GM18867 (cell line): Measurements from ENCODE around the gene GET4.
"Not testable (repeated sequence)": the region's sequence is repeated elsewhere in the genome, so short reads cannot be mapped to it uniquely, and the experiment has no call there.

ENCODE experiments used
- ATAC-seq: cut with Tn5 transposase; IDR thresholded peaks from one replicate; pipeline ENCODE4 v1.9.1; 2021; ENCODE audit warnings: mild to moderate bottlenecking, moderate library complexity; ENCODE audit not compliant: unreplicated experiment

The GET4 gene

DNA sequence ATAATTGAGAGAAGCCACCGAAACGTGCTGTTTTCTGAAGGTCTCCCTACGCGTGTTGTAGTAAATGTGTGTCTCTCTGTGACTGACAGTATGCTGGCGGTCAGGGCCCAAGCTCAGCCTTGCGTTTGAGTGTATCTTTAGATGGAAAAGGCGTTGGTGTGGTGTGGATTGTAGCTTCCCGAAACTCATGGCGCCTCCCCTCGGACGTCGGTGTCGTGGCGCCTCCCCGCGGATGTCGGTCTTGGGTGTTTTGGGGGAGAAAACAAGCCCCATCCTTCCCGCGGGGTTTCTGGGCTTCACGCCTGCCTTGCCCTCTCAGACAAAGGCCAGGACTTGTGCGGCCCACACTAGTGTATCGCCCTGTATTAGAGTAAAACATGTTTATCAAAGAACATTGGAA, 31.3 kb upstream of the GET4 start:
- ATAC-seq = no peak

GRCh38 chr7:845731-846130, 30.6 kb upstream of the GET4 start:
- no peak for ATAC-seq

DNA sequence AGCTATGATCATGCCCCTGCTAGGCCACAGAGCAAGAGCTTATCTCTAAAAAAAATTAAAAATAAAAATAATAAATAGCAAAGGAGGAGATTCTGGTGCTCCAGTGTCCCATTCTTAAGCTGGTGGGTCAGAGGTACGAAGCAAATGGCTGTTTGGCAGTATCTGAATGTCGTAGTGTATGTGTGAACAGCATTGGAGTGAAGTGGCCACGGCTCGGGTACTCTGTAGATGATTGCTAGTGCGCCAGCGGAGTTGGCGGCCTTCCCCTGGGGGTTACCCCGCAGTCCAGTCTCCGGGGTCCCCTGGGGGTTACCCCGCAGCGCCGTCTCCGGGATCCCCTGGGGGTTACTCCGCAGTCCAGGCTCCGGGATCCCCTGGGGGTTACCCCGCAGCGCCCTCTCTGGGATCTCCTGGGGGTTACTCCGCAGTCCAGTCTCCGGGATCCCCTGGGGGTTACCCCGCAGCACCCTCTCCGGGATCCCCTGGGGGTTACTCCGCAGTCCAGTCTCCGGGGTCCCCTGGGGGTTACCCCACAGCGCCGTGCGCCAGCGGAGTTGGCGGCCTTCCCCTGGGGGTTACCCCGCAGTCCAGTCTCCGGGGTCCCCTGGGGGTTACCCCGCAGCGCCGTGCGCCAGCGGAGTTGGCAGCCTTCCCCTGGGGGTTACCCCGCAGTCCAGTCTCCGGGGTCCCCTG, 29.2 kb upstream of the GET4 start:
- ATAC-seq = not testable (repeated sequence)

GRCh38 chr7:847728-848127, 28.6 kb upstream of the GET4 start:
- not testable (repeated sequence) for ATAC-seq

DNA sequence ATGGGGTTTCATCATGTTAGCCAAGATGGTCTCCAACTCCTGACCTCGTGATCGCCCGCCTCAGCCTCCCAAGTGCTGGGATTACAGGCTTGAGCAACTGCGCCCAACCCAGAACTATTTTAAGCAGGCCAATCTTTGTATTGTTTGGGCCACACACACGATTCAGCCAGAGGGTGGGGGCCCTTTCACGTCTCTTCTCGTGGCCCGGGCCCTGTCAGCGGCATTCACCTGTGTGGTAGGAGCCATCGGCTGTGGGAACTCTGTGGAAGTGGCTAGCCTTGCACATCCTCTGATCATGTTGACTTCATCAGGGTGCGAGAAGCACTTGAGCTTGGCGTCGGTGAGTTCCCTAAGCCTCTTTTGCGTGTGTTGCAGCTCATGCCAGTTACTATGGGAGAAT, 27.2 kb upstream of the GET4 start:
- ATAC-seq = no peak

DNA sequence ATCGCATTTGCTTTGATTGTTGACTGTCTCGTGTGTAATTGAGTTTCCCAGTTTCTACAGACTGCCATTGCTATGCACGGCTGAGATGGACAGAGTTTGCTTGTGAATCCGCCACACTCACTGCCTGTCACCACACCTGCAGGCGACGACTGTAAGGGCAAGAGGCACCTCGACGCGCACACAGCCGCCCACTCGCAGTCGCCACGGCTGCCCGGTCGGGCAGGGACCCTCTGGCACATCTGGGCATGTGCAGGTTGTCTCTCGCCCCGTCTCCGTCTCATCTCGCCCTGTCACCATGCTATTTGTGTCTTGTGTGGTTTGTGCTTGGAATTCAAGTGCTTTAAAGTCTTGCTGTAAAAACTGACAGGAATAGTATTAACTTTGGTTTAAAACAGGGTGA, 26.6 kb upstream of the GET4 start:
- no peak for ATAC-seq

DNA sequence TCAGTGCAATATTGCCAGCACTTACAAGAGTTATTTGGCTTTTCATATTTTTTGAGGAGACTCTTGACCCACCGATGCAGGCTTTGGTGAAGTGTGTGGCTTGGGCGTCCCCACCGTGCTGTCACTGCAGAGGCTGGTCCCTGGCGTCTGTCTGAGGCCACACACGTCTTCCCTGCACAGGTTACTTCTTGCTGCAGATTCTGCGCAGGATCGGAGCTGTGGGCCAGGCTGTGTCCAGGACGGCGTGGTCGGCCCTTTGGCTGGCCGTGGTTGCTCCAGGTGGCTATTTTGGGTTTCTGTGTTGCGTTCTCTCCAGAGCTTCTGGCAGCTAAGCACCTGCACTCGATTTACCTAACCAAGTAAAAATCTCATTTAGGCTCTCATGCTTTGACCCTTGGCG, 25.1 kb upstream of the GET4 start:
- no peak for ATAC-seq

DNA sequence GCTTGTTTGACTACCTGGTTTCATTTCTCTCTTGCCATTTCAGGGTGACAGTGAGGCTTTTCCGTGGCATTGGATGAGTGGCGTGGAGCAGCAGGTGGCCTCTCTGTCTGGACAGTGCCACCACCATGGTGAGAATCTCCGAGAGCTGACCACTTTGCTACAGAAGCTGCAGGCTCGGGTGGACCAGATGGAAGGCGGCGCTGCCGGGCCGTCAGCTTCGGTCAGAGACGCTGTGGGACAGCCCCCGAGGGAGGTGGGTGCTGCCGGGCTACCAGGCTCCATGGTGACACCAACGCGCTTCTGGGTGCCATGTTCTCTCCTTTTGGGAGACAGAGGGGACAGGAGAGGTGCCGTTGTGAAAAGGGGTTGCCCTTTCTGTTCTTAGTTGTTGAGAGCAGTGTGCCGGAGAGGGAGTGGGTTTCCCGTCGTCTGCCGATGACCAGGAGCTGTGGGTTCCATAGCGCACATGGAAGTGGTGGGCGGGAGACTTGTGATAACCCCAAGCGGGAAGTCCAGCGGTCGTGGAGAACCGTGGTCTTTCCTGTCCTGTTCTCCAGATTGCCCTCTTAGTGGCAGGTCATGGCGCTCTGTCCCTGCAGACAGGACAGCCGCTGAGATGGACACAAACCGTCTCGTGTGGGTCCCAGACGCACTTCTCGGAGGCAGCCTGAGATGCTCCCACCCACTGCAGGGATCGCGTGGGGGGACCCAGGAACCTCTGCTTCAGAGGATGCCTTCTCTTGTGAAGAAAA, 22.8 kb upstream of the GET4 start:
- ATAC-seq = no peak

GRCh38 chr7:854118-854775, 22.1 kb upstream of the GET4 start:
- no peak for ATAC-seq

- no peak for ATAC-seq
Measured at GRCh38 chr7:855686-856369, 20.5 kb upstream of the GET4 start.

DNA sequence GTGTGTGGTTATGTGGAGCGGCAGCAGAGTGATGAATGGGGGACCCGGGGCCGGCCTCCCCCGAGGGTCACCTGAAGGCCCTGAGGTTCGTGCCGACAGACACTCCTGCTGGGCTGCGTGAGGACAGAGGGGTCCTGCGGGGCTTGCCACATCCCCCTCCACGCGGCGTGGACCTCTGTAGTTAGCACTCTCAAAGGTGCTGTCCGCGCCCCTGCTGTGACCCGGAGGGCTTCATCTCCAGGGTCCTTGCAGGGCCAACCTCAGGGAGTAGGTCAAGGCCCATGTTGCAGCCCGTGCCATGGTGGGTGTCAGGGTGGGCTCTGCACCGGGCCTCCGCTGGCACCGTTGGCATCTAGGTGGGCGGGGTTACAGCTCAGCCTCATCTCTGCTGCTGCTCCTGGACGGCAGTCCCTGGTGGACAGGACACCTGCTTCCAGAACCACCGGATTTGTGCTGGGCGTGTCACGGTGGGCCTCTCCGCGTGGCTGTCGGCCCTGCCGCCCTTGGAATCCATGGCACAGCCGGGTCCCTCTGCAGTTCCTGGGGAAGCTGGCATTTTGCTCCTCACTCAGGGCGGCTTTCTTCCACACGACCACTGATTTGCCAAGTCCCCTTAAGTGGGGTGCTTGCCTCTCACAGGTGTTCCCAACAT, 19.8 kb upstream of the GET4 start:
- no peak for ATAC-seq

DNA sequence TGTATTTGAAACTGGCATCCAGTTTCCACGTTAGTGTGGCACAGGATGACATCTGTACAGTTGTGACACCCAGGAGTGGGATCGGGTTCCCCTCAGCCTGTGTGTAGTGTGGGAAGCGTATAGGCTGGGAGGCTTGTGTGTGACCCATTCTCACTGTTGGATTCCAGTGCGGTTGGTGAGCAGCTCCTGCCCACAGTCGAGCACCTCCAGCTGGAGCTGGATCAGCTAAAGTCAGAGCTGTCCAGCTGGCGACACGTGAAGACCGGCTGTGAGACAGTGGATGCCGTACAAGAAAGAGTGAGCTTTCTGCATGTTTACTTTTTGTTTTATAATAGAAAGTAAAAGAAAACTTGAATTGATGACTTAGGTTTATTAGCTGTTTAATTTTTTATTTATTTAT, 18.7 kb upstream of the GET4 start:
- ATAC-seq = no peak

DNA sequence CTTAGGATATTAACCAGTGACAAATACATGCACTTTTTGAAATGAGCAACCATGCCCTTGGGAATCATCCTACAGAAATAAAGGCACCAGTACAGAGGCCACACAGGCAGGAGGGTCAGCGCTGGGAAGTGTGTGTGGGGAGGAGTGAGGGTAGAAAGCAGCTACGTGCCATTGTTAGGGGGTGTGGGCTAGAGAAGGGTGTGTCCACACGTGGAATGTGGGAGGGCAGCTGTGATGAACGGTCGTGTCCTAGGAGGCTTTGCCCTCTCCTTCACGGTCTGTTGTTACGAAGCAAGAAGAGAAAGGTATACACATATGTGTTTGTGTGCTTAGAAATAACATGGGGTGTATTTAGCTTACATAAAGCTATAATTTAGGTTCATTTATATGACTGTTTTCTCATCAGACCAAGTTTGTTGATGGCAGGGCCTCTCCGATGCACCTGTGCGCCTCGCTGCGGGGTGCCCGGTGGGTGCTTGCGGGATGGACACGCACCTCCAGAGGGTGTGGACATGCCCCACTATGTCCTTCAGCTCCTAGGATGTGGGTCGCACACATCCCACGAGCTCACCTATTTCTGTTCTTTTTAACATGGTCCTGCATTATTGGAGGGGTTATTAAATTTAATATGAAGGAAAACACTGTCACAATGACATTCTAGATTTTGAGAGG, 16.9 kb upstream of the GET4 start:
- no peak for ATAC-seq

- ATAC-seq = no peak
Measured at GRCh38 chr7:860149-860548, 16.2 kb upstream of the GET4 start.

DNA sequence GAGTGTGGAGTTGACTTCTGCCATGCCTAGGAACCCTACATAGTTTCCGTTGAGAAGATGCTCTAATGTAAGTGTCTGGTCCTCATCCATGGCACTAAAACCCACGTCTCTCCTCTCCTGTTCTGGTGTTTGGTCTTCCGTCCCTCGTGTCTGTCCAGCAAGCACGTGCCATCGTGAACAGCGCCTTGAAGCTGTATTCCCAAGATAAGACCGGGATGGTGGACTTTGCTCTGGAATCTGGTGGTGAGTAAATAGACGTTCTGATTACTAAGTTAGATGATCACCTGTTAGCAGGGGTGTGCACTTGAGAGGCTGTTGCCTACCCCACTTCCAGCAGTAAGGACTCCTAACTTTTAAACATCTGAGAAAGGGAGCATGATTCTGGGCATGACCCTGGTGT, 15.1 kb upstream of the GET4 start:
- no peak for ATAC-seq

- no peak for ATAC-seq
Measured at GRCh38 chr7:862157-862556, 14.2 kb upstream of the GET4 start.

DNA sequence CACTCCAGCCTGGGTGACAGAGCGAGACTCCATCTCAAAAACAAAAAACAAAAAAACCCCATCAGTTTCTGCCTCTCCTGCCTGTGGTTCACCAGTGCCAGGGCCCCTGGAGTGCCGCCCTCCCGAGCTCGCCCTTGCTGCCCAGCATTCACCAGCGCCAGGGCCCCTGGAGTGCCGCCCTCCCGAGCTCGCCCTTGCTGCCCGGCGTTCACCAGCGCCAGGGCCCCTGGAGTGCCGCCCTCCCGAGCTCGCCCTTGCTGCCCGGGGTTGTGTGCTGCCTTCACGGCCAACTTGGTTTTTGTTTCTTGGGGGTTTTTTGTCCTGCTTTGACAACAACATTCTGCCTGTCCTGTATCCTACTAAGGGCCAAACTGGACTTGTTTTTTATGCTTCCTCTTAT, 13.2 kb upstream of the GET4 start:
- no peak for ATAC-seq

DNA sequence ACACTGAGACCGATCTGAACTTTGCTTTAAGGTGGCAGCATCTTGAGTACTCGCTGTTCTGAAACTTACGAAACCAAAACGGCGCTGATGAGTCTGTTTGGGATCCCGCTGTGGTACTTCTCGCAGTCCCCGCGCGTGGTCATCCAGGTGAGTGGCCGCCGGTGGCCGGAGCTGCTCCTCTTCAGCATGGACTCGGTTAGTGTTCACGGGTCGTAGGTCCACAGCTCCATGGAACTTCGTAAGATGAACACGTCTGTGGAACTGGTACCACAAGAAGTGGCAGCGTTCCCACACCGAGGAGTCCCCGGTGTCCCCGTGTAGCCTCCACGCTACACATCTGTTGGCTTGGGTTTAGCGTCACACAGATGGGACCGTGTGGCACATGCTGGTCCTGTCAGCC, 10.4 kb upstream of the GET4 start:
- ATAC-seq = no peak

GRCh38 chr7:867001-867405, 9.4 kb upstream of the GET4 start:
- ATAC-seq = no peak

GRCh38 chr7:867406-868188, 8.8 kb upstream of the GET4 start:
- ATAC-seq = no peak
